Osteocyte (in vitro differentiated cells): Measurements from ENCODE around the gene SETDB2. TPM values are rescaled to one million over a fixed set of nuclear protein-coding genes. Genes with fewer than 3 reads are reported as not detected.

Experiments used
- DNase-seq: peaks from one replicate; pipeline ENCODE4 v3.0.0; 2021; ENCODE audit warnings: mixed read lengths; ENCODE audit not compliant: unreplicated experiment; ENCODE audit errors: extremely low spot score
- H3K27ac Mint-ChIP-seq: one replicate; pipeline ENCODE4 v1.8.0; 2021; ENCODE audit warnings: mild to moderate bottlenecking, mixed read lengths; ENCODE audit not compliant: unreplicated experiment
- H3K27me3 Mint-ChIP-seq: one replicate; pipeline ENCODE4 v1.8.0; 2021; ENCODE audit warnings: mixed read lengths; ENCODE audit not compliant: unreplicated experiment
- H3K36me3 Mint-ChIP-seq: one replicate; pipeline ENCODE4 v1.8.0; 2021; ENCODE audit warnings: mixed read lengths; ENCODE audit not compliant: unreplicated experiment
- H3K4me1 Mint-ChIP-seq: one replicate; pipeline ENCODE4 v1.8.0; 2021; ENCODE audit warnings: mixed read lengths; ENCODE audit not compliant: unreplicated experiment
- H3K4me3 Mint-ChIP-seq: one replicate; pipeline ENCODE4 v1.8.0; 2021; ENCODE audit warnings: mild to moderate bottlenecking, moderate library complexity, mixed read lengths; ENCODE audit not compliant: unreplicated experiment
- H3K9me3 Mint-ChIP-seq: one replicate; pipeline ENCODE4 v1.8.0; 2021; ENCODE audit warnings: mixed read lengths; ENCODE audit not compliant: unreplicated experiment
- total RNA-seq: library from RNA; stranded (reverse); gene quantifications from 2 replicates; pipeline ENCODE4 v1.2.1, GENCODE V29; 2021
- TF ChIP-seq, protein P1 (sequence below): fragments of 200-600 bp; sonication (generic); IDR thresholded peaks from 2 replicates; pipeline ENCODE4 v1.5.0; 2021; ENCODE audit warnings: antibody characterized with exemption, mild to moderate bottlenecking, moderate library complexity

SETDB2 gene
- total RNA-seq, 1 donor from 2014 or later: 9.4 TPM

DNA sequence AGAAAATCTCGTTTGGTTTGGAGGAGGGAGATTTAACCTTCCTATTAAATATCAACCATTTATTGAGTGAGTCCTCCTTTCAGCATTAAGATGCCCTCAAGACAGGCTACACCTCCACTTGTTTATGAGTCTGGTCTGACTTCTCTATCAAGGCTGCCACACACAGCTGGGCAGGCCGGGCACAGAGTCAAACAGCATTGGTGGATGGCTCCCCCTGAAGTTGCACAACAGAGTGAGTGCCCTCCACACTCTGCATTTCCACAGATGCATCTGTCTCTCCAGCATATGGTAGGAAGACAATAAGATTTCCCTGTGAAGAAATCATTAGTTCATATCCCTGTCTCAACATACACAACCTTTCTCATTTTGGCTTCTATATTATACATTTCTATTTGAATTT lies 83.0 kb downstream of the SETDB2 start:
- no peaks in the 10 kb centered on the region for H3K9me3 Mint-ChIP-seq
- no peaks in the 10 kb centered on the region for H3K4me1 Mint-ChIP-seq
- no peak overlapping the region for H3K4me3 Mint-ChIP-seq

DNA sequence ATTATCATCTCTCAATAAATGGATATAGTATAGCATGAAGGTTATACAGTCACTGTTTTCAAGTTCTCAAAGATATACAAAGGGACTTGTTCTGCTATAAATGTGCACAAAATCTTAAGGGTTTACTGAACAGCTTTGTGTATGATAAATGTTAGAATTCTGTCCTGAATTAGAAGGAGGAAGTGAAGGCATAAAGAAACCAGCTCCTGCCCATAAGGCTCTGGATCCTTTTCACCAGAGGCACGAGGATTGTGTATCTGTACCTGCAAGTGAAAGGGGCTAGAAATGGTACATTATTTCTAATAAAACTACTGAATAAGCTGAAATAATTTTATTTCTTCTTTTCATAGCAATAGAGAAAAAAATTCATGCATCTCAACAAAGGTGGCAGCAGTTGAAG lies 84.1 kb downstream of the SETDB2 start:
- TF ChIP-seq, protein P1, sequence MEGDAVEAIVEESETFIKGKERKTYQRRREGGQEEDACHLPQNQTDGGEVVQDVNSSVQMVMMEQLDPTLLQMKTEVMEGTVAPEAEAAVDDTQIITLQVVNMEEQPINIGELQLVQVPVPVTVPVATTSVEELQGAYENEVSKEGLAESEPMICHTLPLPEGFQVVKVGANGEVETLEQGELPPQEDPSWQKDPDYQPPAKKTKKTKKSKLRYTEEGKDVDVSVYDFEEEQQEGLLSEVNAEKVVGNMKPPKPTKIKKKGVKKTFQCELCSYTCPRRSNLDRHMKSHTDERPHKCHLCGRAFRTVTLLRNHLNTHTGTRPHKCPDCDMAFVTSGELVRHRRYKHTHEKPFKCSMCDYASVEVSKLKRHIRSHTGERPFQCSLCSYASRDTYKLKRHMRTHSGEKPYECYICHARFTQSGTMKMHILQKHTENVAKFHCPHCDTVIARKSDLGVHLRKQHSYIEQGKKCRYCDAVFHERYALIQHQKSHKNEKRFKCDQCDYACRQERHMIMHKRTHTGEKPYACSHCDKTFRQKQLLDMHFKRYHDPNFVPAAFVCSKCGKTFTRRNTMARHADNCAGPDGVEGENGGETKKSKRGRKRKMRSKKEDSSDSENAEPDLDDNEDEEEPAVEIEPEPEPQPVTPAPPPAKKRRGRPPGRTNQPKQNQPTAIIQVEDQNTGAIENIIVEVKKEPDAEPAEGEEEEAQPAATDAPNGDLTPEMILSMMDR: no peak
- H3K27ac Mint-ChIP-seq: no peak overlapping the region

More for the DNA sequence above, 83.0 kb downstream of the SETDB2 start:
- Mint-ChIP-seq H3K27me3 (no peaks in the 10 kb centered on the region), H3K27ac (no peak overlapping the region), H3K36me3 (peaks cover 37% of the 10 kb centered on the region)
- no peak for DNase-seq
- TF ChIP-seq, protein P1: no peak

DNA sequence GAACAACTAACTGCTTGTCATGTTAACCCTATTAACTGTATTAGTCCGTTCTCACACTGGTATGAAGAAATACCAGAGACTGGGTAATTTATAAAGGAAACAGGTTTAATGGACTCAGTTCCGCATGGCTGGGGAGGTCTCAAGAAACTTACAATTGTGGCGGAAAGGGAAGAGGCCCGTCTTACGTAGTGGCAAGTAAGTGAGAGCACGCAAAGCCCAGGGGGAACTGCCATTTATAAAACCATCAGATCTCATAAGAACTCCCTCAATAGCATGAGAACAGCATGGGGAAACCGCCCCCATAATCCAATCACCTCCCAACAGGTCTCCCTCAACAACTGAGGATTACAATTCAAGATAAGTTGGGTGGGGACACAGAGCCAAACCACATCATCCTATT lies 86.4 kb downstream of the SETDB2 start:
- Mint-ChIP-seq H3K27ac (no peak overlapping the region), H3K9me3 (no peaks in the 10 kb centered on the region)

More for the DNA sequence above, 84.1 kb downstream of the SETDB2 start:
- Mint-ChIP-seq H3K4me3 (no peak overlapping the region), H3K27me3 (no peaks in the 10 kb centered on the region), H3K9me3 (no peaks in the 10 kb centered on the region), H3K36me3 (peaks cover 40% of the 10 kb centered on the region), H3K4me1 (no peaks in the 10 kb centered on the region)
- DNase-seq: no peak

DNA sequence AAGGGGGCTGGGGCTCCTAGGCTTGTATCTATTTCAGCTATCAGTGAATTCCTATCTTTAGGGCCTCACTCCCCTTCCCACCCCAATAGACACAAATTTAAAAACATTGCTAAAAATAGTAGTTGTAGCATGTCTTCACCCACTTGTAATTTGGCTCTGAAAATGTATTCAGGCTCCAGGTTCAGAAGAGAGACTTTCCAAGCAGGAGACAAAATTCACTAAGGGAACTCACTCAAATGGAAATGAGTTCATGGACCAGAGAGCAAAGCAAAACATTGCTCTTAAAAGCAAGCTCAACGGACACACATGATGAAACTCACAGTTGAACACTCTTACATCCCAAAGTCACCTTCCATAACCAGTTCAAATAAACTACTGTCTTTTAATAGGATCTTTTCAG lies 88.5 kb downstream of the SETDB2 start:
- H3K4me1 Mint-ChIP-seq: no peaks in the 10 kb centered on the region
- no peaks in the 10 kb centered on the region for H3K27me3 Mint-ChIP-seq
- no peak overlapping the region for H3K4me3 Mint-ChIP-seq
- H3K36me3 Mint-ChIP-seq: peaks cover 46% of the 10 kb centered on the region
- H3K9me3 Mint-ChIP-seq: no peaks in the 10 kb centered on the region
- no peak for DNase-seq
- TF ChIP-seq, protein P1: no peak
- H3K27ac Mint-ChIP-seq: no peak overlapping the region

More for the DNA sequence above, 86.4 kb downstream of the SETDB2 start:
- no peak for DNase-seq
- Mint-ChIP-seq H3K27me3 (no peaks in the 10 kb centered on the region), H3K36me3 (peaks cover 47% of the 10 kb centered on the region), H3K4me1 (no peaks in the 10 kb centered on the region), H3K4me3 (no peak overlapping the region)
- TF ChIP-seq, protein P1: no peak

DNA sequence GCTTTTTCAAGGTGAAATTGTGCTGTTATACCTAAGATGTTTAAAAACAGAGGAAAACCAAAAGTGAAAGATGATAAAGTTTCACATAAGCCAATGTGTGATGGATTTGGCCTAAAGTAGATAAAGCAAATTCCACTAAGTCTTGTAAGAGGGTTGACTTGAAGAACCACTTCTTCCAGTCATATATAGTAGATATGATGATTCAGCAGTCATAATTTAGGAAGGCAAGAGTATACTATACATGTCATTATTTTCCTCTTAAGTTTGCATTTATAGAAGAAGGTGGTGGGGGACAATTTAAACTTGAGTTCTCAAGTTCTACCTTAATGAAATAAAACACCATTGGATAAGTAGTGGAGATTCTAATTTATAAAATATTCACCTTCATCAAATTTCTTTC lies 88.9 kb downstream of the SETDB2 start:
- Mint-ChIP-seq H3K4me3 (no peak overlapping the region), H3K36me3 (peaks cover 50% of the 10 kb centered on the region)
- DNase-seq: no peak

More for the DNA sequence above, 88.9 kb downstream of the SETDB2 start:
- TF ChIP-seq, protein P1: no peak
- Mint-ChIP-seq H3K27me3 (no peaks in the 10 kb centered on the region), H3K27ac (no peak overlapping the region), H3K9me3 (no peaks in the 10 kb centered on the region), H3K4me1 (no peaks in the 10 kb centered on the region)
